Measurements from ENCODE around the gene BARX2.
A peak's percentile ranks its signal among the peaks of the same experiment; 100 is the strongest.
"Not testable (repeated sequence)": the region's sequence is repeated elsewhere in the genome, so short reads cannot be mapped to it uniquely, and the experiment has no call there.

The BARX2 gene

DNA sequence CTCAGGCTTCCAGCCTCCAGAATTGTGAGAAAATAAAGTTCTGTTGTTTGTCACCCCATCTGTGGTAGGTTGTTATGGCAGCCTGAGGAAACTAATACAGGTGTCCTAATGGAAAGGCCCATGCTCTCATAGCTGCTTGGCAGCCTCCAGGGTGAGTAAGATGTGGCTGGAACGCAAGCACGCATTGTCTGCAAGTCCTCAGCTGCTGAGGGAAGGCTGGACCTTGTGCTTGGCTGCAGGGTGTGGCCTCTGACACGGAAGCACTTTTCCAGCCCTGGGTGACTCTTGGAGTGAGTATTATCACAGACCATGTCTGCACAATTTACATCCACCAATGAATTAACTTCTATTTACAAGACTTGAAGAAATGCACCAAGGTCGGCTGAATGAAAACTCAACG lies 44.4 kb upstream of the BARX2 start:
- H3F3A ChIP-seq (ENCODE audit: insufficient read depth, low read length) = no peaks in the 10 kb centered on the region
- no peaks in the 10 kb centered on the region for H3K79me2 ChIP-seq (ENCODE audit: insufficient read depth, low read length)
- no peaks in the 10 kb centered on the region for H3K36me3 ChIP-seq (ENCODE audit: insufficient read depth, low read length)
- no peak overlapping the region for H3K9ac ChIP-seq (ENCODE audit: low read length)
- TF ChIP-seq, protein P1, sequence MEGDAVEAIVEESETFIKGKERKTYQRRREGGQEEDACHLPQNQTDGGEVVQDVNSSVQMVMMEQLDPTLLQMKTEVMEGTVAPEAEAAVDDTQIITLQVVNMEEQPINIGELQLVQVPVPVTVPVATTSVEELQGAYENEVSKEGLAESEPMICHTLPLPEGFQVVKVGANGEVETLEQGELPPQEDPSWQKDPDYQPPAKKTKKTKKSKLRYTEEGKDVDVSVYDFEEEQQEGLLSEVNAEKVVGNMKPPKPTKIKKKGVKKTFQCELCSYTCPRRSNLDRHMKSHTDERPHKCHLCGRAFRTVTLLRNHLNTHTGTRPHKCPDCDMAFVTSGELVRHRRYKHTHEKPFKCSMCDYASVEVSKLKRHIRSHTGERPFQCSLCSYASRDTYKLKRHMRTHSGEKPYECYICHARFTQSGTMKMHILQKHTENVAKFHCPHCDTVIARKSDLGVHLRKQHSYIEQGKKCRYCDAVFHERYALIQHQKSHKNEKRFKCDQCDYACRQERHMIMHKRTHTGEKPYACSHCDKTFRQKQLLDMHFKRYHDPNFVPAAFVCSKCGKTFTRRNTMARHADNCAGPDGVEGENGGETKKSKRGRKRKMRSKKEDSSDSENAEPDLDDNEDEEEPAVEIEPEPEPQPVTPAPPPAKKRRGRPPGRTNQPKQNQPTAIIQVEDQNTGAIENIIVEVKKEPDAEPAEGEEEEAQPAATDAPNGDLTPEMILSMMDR (IDR thresholded peaks at IDR 0.05; ENCODE audit: low read length) = no peak
- TF ChIP-seq EZH2 (IDR thresholded peaks at IDR 0.05; ENCODE audit: borderline replicate concordance, low read length) = no peak
- no peaks in the 10 kb centered on the region for H3K27me3 ChIP-seq (ENCODE audit: insufficient read depth, low read length)
- H3K9me3 ChIP-seq (ENCODE audit: low read length) = no peaks in the 10 kb centered on the region
- no peak overlapping the region for H2AFZ ChIP-seq (ENCODE audit: low read length)
- H4K20me1 ChIP-seq (ENCODE audit: insufficient read depth, low read length) = no peaks in the 10 kb centered on the region
- no peak overlapping the region for H3K4me2 ChIP-seq (ENCODE audit: low read length)
- no peak overlapping the region for H3K27ac ChIP-seq (ENCODE audit: low read depth, low read length, poor library complexity, severe bottlenecking)
- no peak overlapping the region for H3K4me3 ChIP-seq (ENCODE audit: low read depth, low read length, poor library complexity, severe bottlenecking)
- no peaks in the 10 kb centered on the region for H3K9me2 ChIP-seq (ENCODE audit: low read depth, low read length)
- no peaks in the 10 kb centered on the region for H3K4me1 ChIP-seq (ENCODE audit: insufficient read depth, low read length, severe bottlenecking)

DNA sequence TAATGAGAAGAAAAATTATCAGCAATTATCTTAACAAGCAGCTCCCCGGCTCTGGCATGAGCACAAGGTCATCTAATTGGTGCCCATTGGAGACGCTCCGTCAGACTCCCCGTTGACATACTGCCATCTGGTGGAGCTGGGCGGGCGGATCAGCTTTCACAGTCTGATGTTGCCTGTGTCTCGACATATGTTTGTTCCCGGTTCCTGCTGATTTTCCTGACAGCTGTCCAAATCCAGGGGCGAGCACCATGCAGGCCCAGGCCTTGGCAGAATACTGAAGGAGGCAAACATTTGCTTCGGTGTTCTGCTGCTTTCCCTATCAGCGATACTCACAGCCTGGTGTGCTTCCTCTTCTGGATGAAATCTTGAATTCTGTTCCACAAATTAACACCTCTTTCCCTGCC lies 43.8 kb upstream of the BARX2 start:
- Histone ChIP-seq H3K36me3 (ENCODE audit: insufficient read depth, low read length) (no peaks in the 10 kb centered on the region), H3K27me3 (ENCODE audit: insufficient read depth, low read length) (no peaks in the 10 kb centered on the region), H3K79me2 (ENCODE audit: insufficient read depth, low read length) (no peaks in the 10 kb centered on the region), H4K20me1 (ENCODE audit: insufficient read depth, low read length) (no peaks in the 10 kb centered on the region), H3K9ac (ENCODE audit: low read length) (no peak overlapping the region), H3F3A (ENCODE audit: insufficient read depth, low read length) (no peaks in the 10 kb centered on the region), H3K9me3 (ENCODE audit: low read length) (no peaks in the 10 kb centered on the region), H3K4me1 (ENCODE audit: insufficient read depth, low read length, severe bottlenecking) (no peaks in the 10 kb centered on the region), H3K4me2 (ENCODE audit: low read length) (no peak overlapping the region), H3K4me3 (ENCODE audit: low read depth, low read length, poor library complexity, severe bottlenecking) (no peak overlapping the region), H3K27ac (ENCODE audit: low read depth, low read length, poor library complexity, severe bottlenecking) (no peak overlapping the region), H2AFZ (ENCODE audit: low read length) (no peak overlapping the region), H3K9me2 (ENCODE audit: low read depth, low read length) (no peaks in the 10 kb centered on the region)
- TF ChIP-seq, protein P1 (IDR thresholded peaks at IDR 0.05; ENCODE audit: low read length) = peak; percentile 69
- TF ChIP-seq EZH2 (IDR thresholded peaks at IDR 0.05; ENCODE audit: borderline replicate concordance, low read length) = no peak

DNA sequence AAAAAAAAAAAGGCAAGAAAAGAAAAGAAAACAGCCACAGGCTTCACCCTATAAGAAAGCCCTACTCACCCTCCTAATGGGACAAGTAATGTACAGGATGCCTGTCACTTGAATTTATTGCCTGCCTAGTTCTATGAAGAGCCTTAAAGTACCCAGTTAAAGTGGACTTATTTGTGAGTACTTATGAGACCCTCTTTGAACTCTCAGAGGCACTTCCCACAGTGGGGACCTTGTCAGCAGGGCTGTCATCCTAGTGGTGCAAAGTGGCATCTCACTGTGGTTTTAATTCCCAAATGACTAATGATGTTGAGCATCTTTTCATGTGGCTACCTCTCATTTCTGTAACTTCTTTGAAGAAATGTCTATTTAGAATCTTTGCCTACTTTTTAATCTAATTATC lies 41.8 kb upstream of the BARX2 start:
- no peaks in the 10 kb centered on the region for H3K79me2 ChIP-seq (ENCODE audit: insufficient read depth, low read length)
- H3K4me2 ChIP-seq (ENCODE audit: low read length) = no peak overlapping the region
- H3K9ac ChIP-seq (ENCODE audit: low read length) = no peak overlapping the region
- no peaks in the 10 kb centered on the region for H4K20me1 ChIP-seq (ENCODE audit: insufficient read depth, low read length)
- no peak overlapping the region for H3K27ac ChIP-seq (ENCODE audit: low read depth, low read length, poor library complexity, severe bottlenecking)
- H3K4me1 ChIP-seq (ENCODE audit: insufficient read depth, low read length, severe bottlenecking) = no peaks in the 10 kb centered on the region
- TF ChIP-seq EZH2 (IDR thresholded peaks at IDR 0.05; ENCODE audit: borderline replicate concordance, low read length) = no peak
- TF ChIP-seq, protein P1 (IDR thresholded peaks at IDR 0.05; ENCODE audit: low read length) = no peak
- H3F3A ChIP-seq (ENCODE audit: insufficient read depth, low read length) = no peaks in the 10 kb centered on the region
- no peaks in the 10 kb centered on the region for H3K9me2 ChIP-seq (ENCODE audit: low read depth, low read length)
- H3K9me3 ChIP-seq (ENCODE audit: low read length) = no peaks in the 10 kb centered on the region
- H3K27me3 ChIP-seq (ENCODE audit: insufficient read depth, low read length) = no peaks in the 10 kb centered on the region
- no peak overlapping the region for H3K4me3 ChIP-seq (ENCODE audit: low read depth, low read length, poor library complexity, severe bottlenecking)
- no peaks in the 10 kb centered on the region for H3K36me3 ChIP-seq (ENCODE audit: insufficient read depth, low read length)
- no peak overlapping the region for H2AFZ ChIP-seq (ENCODE audit: low read length)

DNA sequence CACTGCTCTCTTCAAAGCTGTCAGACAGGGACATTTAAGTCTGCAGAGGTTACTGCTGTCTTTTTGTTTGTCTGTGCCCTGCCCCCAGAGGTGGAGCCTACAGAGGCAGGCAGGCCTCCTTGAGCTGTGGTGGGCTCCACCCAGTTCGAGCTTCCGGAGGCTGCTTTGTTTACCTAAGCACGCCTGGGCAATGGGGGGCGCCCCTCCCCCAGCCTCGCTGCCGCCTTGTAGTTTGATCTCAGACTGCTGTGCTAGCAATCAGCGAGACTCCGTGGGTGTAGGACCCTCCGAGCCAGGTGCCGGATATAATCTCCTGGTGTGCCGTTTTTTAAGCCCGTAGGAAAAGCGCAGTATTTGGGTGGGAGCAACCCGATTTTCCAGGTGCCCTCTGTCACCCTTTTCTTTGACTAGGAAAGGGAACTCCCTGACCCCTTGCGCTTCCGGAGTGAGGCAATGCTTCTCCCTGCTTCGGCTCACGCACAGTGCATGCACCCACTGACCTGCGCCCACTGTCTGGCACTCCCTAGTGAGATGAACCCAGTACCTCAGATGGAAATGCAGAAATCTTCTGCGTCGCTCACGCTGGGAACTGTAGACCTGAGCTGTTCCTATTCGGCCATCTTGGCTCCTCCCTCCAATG lies 31.2 kb upstream of the BARX2 start:
- H3K27ac ChIP-seq (ENCODE audit: low read depth, low read length, poor library complexity, severe bottlenecking); H2AFZ ChIP-seq (ENCODE audit: low read length); H3K4me1 ChIP-seq (ENCODE audit: insufficient read depth, low read length, severe bottlenecking); H4K20me1 ChIP-seq (ENCODE audit: insufficient read depth, low read length); H3K9ac ChIP-seq (ENCODE audit: low read length); H3K36me3 ChIP-seq (ENCODE audit: insufficient read depth, low read length); H3K9me2 ChIP-seq (ENCODE audit: low read depth, low read length); H3K4me2 ChIP-seq (ENCODE audit: low read length); H3K27me3 ChIP-seq (ENCODE audit: insufficient read depth, low read length); H3F3A ChIP-seq (ENCODE audit: insufficient read depth, low read length); H3K9me3 ChIP-seq (ENCODE audit: low read length); H3K4me3 ChIP-seq (ENCODE audit: low read depth, low read length, poor library complexity, severe bottlenecking); H3K79me2 ChIP-seq (ENCODE audit: insufficient read depth, low read length): not testable (repeated sequence)
